ENCODE data around the gene SCARF2.
"Not testable (repeated sequence)": the region's sequence is repeated elsewhere in the genome, so short reads cannot be mapped to it uniquely, and the experiment has no call there.

- not testable (repeated sequence) for TF ChIP-seq CTCF (IDR thresholded peaks at IDR 0.05); POLR2A (IDR thresholded peaks at IDR 0.05); POLR2AphosphoS5 (IDR thresholded peaks at IDR 0.05); EP300 (IDR thresholded peaks at IDR 0.05; ENCODE audit: low read depth)
Measured at GRCh38 chr22:20376281-20376680, 61.3 kb downstream of the SCARF2 start.
